Measurements from ENCODE around the gene C1orf198. TPM values are rescaled to one million over a fixed set of nuclear protein-coding genes. Genes with fewer than 3 reads are reported as not detected.

The C1orf198 gene
- polyA plus RNA-seq, 3 donors = 1.3 to 2.7 (median 1.6) TPM

- Histone ChIP-seq H3K4me3 (replicated peaks in 1 of 3; ENCODE audit: low read depth in 2 of 3, low read length in 3 of 3) (no peak overlapping the region), H3K36me3 (replicated peaks in 1 of 2; ENCODE audit: control insufficient read depth in 1 of 2, insufficient read depth in 2 of 2, low read length in 2 of 2) (no peaks in the 10 kb centered on the region), H3K9me3 (replicated peaks in 1 of 2; ENCODE audit: control insufficient read depth in 1 of 2, insufficient read depth in 1 of 2, low read length in 2 of 2) (no peaks in the 10 kb centered on the region), H3K4me1 (ENCODE audit: control insufficient read depth in 1 of 2, insufficient read depth in 2 of 2, low read length in 2 of 2) (no peaks in the 10 kb centered on the region), H3K27me3 (ENCODE audit: control insufficient read depth in 2 of 2, insufficient read depth in 2 of 2, low read length in 2 of 2) (peaks cover 13 to 19% of the 10 kb centered on the region in 2 donors), H4K20me1 (ENCODE audit: insufficient read depth, low read length) (no peaks in the 10 kb centered on the region), H3K4me2 (replicated peaks; ENCODE audit: extremely low read depth, low read length, poor library complexity, severe bottlenecking) (no peak overlapping the region), H3K79me2 (ENCODE audit: insufficient read depth, low read length) (no peaks in the 10 kb centered on the region), H3K27ac (ENCODE audit: low read depth in 1 of 2, low read length in 2 of 2) (no peak overlapping the region), H3K9ac (ENCODE audit: insufficient read depth, low read length, poor library complexity, severe bottlenecking) (no peak overlapping the region), H2AFZ (ENCODE audit: insufficient read depth, low read depth, low read length, poor library complexity, severe bottlenecking) (no peak overlapping the region)
- peaks cover 0 to 5% (median 0%) of the 10 kb centered on the region in 7 donors for H3K9me3 Mint-ChIP-seq
- H3K27me3 Mint-ChIP-seq (ENCODE audit: low read depth in 3 of 3) = peaks cover 19 to 52% (median 36%) of the 10 kb centered on the region in 3 donors
- no peaks in the 10 kb centered on the region for H3K36me3 Mint-ChIP-seq
- TF ChIP-seq CTCF (IDR thresholded peaks at IDR 0.05) = no peak
- intact Hi-C loops (cut with micrococcal nuclease) = no loop called here
- no peak overlapping the region for H3K27ac Mint-ChIP-seq
- 96% methylated on average over 8 of the region's 8 CpGs for WGBS (ENCODE audit: insufficient coverage)
- H3K4me3 Mint-ChIP-seq = no peak overlapping the region
- DNase-seq = no peak
- no peaks in the 10 kb centered on the region for H3K4me1 Mint-ChIP-seq
These were observed 7.0 kb upstream of the C1orf198 start for GRCh38 chr1:230875370-230875769.

GRCh38 chr1:230870916-230871315 lies 2.6 kb upstream of the C1orf198 start:
- Mint-ChIP-seq H3K9me3 (peaks cover 0 to 6% (median 4%) of the 10 kb centered on the region in 7 donors), H3K4me3 (no peak overlapping the region), H3K36me3 (peaks cover 4 to 6% of the 10 kb centered on the region in 2 donors), H3K27me3 (ENCODE audit: low read depth in 3 of 3) (peaks cover 40 to 59% (median 48%) of the 10 kb centered on the region in 3 donors), H3K27ac (no peak overlapping the region), H3K4me1 (peaks cover 11% of the 10 kb centered on the region)
- no peak overlapping the region for H3K4me3 ChIP-seq (replicated peaks in 1 of 3; ENCODE audit: low read depth in 2 of 3, low read length in 3 of 3)
- H3K9me3 ChIP-seq (replicated peaks in 1 of 2; ENCODE audit: control insufficient read depth in 1 of 2, insufficient read depth in 1 of 2, low read length in 2 of 2) = no peaks in the 10 kb centered on the region
- peaks cover 11 to 15% of the 10 kb centered on the region in 2 donors for H3K4me1 ChIP-seq (ENCODE audit: control insufficient read depth in 1 of 2, insufficient read depth in 2 of 2, low read length in 2 of 2)
- no peak for DNase-seq
- H3K4me2 ChIP-seq (replicated peaks; ENCODE audit: extremely low read depth, low read length, poor library complexity, severe bottlenecking) = no peak overlapping the region
- no peak overlapping the region for H3K27ac ChIP-seq (ENCODE audit: low read depth in 1 of 2, low read length in 2 of 2)
- no peaks in the 10 kb centered on the region for H3K79me2 ChIP-seq (ENCODE audit: insufficient read depth, low read length)
- 87% methylated on average over 4 of the region's 4 CpGs for WGBS (ENCODE audit: insufficient coverage)
- intact Hi-C loops (cut with micrococcal nuclease) = no loop called here
- H3K36me3 ChIP-seq (replicated peaks in 1 of 2; ENCODE audit: control insufficient read depth in 1 of 2, insufficient read depth in 2 of 2, low read length in 2 of 2) = no peaks in the 10 kb centered on the region
- H2AFZ ChIP-seq (ENCODE audit: insufficient read depth, low read depth, low read length, poor library complexity, severe bottlenecking) = no peak overlapping the region
- H3K27me3 ChIP-seq (ENCODE audit: control insufficient read depth in 2 of 2, insufficient read depth in 2 of 2, low read length in 2 of 2) = peaks cover 24 to 39% of the 10 kb centered on the region in 2 donors
- no peaks in the 10 kb centered on the region for H4K20me1 ChIP-seq (ENCODE audit: insufficient read depth, low read length)
- H3K9ac ChIP-seq (ENCODE audit: insufficient read depth, low read length, poor library complexity, severe bottlenecking) = no peak overlapping the region
- no peak for TF ChIP-seq CTCF (IDR thresholded peaks at IDR 0.05)

Measured in CD14-positive monocyte (primary cell).